ENCODE measurements around the gene BOLA1. TPM values are rescaled to one million over a fixed set of nuclear protein-coding genes. Genes with fewer than 3 reads are reported as not detected.

Gene BOLA1
- total and polyA plus RNA-seq, 4 donors, result 12.5 to 28.5 (median 15.5) TPM

GRCh38 chr1:149888247-149888998, 10.9 kb upstream of the BOLA1 start:
- TF ChIP-seq, protein P1, sequence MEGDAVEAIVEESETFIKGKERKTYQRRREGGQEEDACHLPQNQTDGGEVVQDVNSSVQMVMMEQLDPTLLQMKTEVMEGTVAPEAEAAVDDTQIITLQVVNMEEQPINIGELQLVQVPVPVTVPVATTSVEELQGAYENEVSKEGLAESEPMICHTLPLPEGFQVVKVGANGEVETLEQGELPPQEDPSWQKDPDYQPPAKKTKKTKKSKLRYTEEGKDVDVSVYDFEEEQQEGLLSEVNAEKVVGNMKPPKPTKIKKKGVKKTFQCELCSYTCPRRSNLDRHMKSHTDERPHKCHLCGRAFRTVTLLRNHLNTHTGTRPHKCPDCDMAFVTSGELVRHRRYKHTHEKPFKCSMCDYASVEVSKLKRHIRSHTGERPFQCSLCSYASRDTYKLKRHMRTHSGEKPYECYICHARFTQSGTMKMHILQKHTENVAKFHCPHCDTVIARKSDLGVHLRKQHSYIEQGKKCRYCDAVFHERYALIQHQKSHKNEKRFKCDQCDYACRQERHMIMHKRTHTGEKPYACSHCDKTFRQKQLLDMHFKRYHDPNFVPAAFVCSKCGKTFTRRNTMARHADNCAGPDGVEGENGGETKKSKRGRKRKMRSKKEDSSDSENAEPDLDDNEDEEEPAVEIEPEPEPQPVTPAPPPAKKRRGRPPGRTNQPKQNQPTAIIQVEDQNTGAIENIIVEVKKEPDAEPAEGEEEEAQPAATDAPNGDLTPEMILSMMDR (IDR thresholded peaks at IDR 0.05; ENCODE audit: control extremely low read depth, extremely low read depth), result peak; percentile 10
- peak overlapping the region; percentile 94 to 98 for H3K27ac ChIP-seq (ENCODE audit: low read depth in 1 of 2, low read length in 1 of 2)
- H3K4me1 ChIP-seq (ENCODE audit: control insufficient read depth in 5 of 5, insufficient read depth in 5 of 5, low read length in 5 of 5), result peaks cover 0 to 26% (median 12%) of the 10 kb centered on the region in 5 donors
- no peaks in the 10 kb centered on the region for H3K9me3 ChIP-seq (ENCODE audit: control insufficient read depth in 4 of 4, insufficient read depth in 3 of 4, low read length in 3 of 4)
- WGBS, 2 donors, result 3 to 5% methylated on average over 28 of the region's 28 CpGs
- ATAC-seq (ENCODE audit: insufficient read depth, low FRiP score) (peak; percentile 42), DNase-seq (peak in 2 of 3 donors; percentile 91 to 95)
- H3K27me3 ChIP-seq (ENCODE audit: control insufficient read depth in 3 of 3, insufficient read depth in 3 of 3, low read length in 2 of 3), result no peaks in the 10 kb centered on the region
- H3K9ac ChIP-seq (ENCODE audit: insufficient read depth in 1 of 2, low read length in 2 of 2), result peak overlapping the region; percentile 70 to 99
- H3K36me3 ChIP-seq (ENCODE audit: control insufficient read depth in 4 of 4, insufficient read depth in 4 of 4, low read length in 4 of 4), result peaks cover 0 to 5% (median 0%) of the 10 kb centered on the region in 4 donors
- H3K4me3 ChIP-seq, result no peak overlapping the region

GRCh38 chr1:149888999-149889289, 10.4 kb upstream of the BOLA1 start:
- ATAC-seq (ENCODE audit: insufficient read depth, low FRiP score) (no peak), DNase-seq (peak; percentile 72 to 82 (median 82))
- peaks cover 0 to 5% (median 0%) of the 10 kb centered on the region in 4 donors for H3K36me3 ChIP-seq (ENCODE audit: control insufficient read depth in 4 of 4, insufficient read depth in 4 of 4, low read length in 4 of 4)
- H3K9me3 ChIP-seq (ENCODE audit: control insufficient read depth in 4 of 4, insufficient read depth in 3 of 4, low read length in 3 of 4), result no peaks in the 10 kb centered on the region
- WGBS, 2 donors, result 25 to 40% methylated on average over 6 of the region's 6 CpGs
- TF ChIP-seq, protein P1 (IDR thresholded peaks at IDR 0.05; ENCODE audit: control extremely low read depth, extremely low read depth), result no peak
- H3K27me3 ChIP-seq (ENCODE audit: control insufficient read depth in 3 of 3, insufficient read depth in 3 of 3, low read length in 2 of 3), result no peaks in the 10 kb centered on the region
- H3K9ac ChIP-seq (ENCODE audit: insufficient read depth in 1 of 2, low read length in 2 of 2), result peak overlapping the region; percentile 70 to 99
- H3K4me3 ChIP-seq, result no peak overlapping the region
- peak overlapping the region; percentile 94 to 98 for H3K27ac ChIP-seq (ENCODE audit: low read depth in 1 of 2, low read length in 1 of 2)
- H3K4me1 ChIP-seq (ENCODE audit: control insufficient read depth in 5 of 5, insufficient read depth in 5 of 5, low read length in 5 of 5), result peaks cover 0 to 22% (median 8%) of the 10 kb centered on the region in 5 donors

DNA sequence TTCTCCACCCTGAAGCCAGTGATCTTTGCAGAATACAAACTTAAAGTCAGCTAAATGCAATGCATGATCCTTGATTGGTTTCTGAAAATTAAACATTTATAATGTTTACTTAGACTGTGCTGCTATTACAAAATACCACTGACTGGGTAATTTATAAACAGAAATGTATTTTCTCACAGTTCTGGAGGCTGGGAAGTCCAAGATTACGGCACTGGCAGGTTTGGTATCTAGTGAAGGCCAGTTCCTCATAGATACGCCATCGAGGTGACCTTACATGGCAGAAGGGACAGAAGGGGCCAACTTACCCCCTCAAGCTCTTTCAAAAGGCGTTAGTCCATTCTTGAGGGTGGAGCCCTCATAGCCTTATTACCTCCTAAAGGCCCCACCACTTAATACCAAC, 2.8 kb upstream of the BOLA1 start:
- no peak for ATAC-seq (ENCODE audit: insufficient read depth, low FRiP score)
- 84 to 91% methylated on average over 4 of the region's 4 CpGs for WGBS, 2 donors

More for the DNA sequence above, 2.8 kb upstream of the BOLA1 start:
- Histone ChIP-seq H3K27me3 (ENCODE audit: control insufficient read depth in 3 of 3, insufficient read depth in 3 of 3, low read length in 2 of 3) (no peaks in the 10 kb centered on the region), H3K9me3 (ENCODE audit: control insufficient read depth in 4 of 4, insufficient read depth in 3 of 4, low read length in 3 of 4) (no peaks in the 10 kb centered on the region), H3K36me3 (ENCODE audit: control insufficient read depth in 4 of 4, insufficient read depth in 4 of 4, low read length in 4 of 4) (no peaks in the 10 kb centered on the region), H3K27ac (ENCODE audit: low read depth in 1 of 2, low read length in 1 of 2) (no peak overlapping the region), H3K4me3 (no peak overlapping the region), H3K9ac (ENCODE audit: insufficient read depth in 1 of 2, low read length in 2 of 2) (no peak overlapping the region), H3K4me1 (ENCODE audit: control insufficient read depth in 5 of 5, insufficient read depth in 5 of 5, low read length in 5 of 5) (peaks cover 0 to 9% (median 3%) of the 10 kb centered on the region in 5 donors)
- TF ChIP-seq, protein P1 (IDR thresholded peaks at IDR 0.05; ENCODE audit: control extremely low read depth, extremely low read depth), result no peak
- DNase-seq, result no peak

All from lung (tissue), 12 donors.